K562 (cell line): ENCODE data around the gene ADAM10. TPM values are rescaled to one million over a fixed set of nuclear protein-coding genes. Genes with fewer than 3 reads are reported as not detected.

ENCODE experiments used
- ARID1B ChIP-seq: fragments of 450-650 bp; IDR thresholded peaks from 2 replicates; pipeline ENCODE4 v1.6.1; 2016; ENCODE audit warnings: antibody characterized with exemption, mild to moderate bottlenecking, inconsistent platforms
- BMI1 ChIP-seq: fragments of 150-350 bp; IDR thresholded peaks from 2 replicates; pipeline ENCODE4 v1.6.1; 2014; ENCODE audit warnings: low read length
- C11orf30 ChIP-seq: fragments of 450-650 bp; IDR thresholded peaks from 2 replicates; pipeline ENCODE4 v1.6.1; 2016; ENCODE audit warnings: low read depth, mild to moderate bottlenecking
- CEBPB ChIP-seq: fragments of 450-650 bp; IDR thresholded peaks from 2 replicates; pipeline ENCODE4 v1.6.1; 2016; ENCODE audit warnings: missing genetic modification characterization, missing compliant biosample characterization
- CHD4 ChIP-seq: fragments of 200-600 bp; sonication (generic); IDR thresholded peaks from 3 replicates; pipeline ENCODE4 v1.6.1; 2012; ENCODE audit warnings: low read depth, mild to moderate bottlenecking, mixed read lengths, low read length, inconsistent platforms; ENCODE audit not compliant: insufficient read depth, insufficient replicate concordance, poor library complexity, severe bottlenecking
- DACH1 ChIP-seq: fragments of 450-650 bp; IDR thresholded peaks from 2 replicates; pipeline ENCODE4 v1.6.1; 2018; ENCODE audit not compliant: partially characterized antibody
- FOS ChIP-seq: IDR thresholded peaks from 3 replicates; pipeline ENCODE4 v1.6.1; 2011; ENCODE audit not compliant: insufficient read length; ENCODE audit errors: extremely low read depth
- GATAD2B ChIP-seq: fragments of 450-650 bp; IDR thresholded peaks from 2 replicates; pipeline ENCODE4 v1.6.1; 2017; ENCODE audit warnings: mild to moderate bottlenecking, borderline replicate concordance
- HDAC1 ChIP-seq, 2 experiments: fragments of 450-650 bp; IDR thresholded peaks; 2 replicates each; pipeline ENCODE4 v1.6.1; 2016 to 2017; ENCODE audit warnings: inconsistent platforms in 1 of 2, mild to moderate bottlenecking in 1 of 2, moderate library complexity in 1 of 2
- HSF4 ChIP-seq: fragments of 250-450 bp; sonication (Bioruptor Pico); IDR thresholded peaks from 2 replicates; pipeline ENCODE4 v2.1.2; 2022; ENCODE audit warnings: mild to moderate bottlenecking, moderate library complexity, borderline replicate concordance
- MTA2 ChIP-seq: fragments of 450-650 bp; IDR thresholded peaks from 2 replicates; pipeline ENCODE4 v1.6.1; 2016; ENCODE audit warnings: low read depth
- NCOA4 ChIP-seq: fragments of 450-650 bp; IDR thresholded peaks from 2 replicates; pipeline ENCODE4 v1.6.1; 2018; ENCODE audit warnings: mild to moderate bottlenecking; ENCODE audit not compliant: partially characterized antibody
- SETDB1 ChIP-seq: IDR thresholded peaks from one replicate; pipeline ENCODE4 v1.6.1; 2012; ENCODE audit warnings: low read length, control low read depth, inconsistent platforms
- TAL1 ChIP-seq: fragments of 450-650 bp; IDR thresholded peaks from 2 replicates; pipeline ENCODE4 v1.6.1; 2016; ENCODE audit warnings: mild to moderate bottlenecking
- TCF3 ChIP-seq: sonication (generic); formaldehyde crosslinking; IDR thresholded peaks from 2 replicates; pipeline ENCODE4 v1.4.0; 2020; ENCODE audit warnings: mild to moderate bottlenecking, missing genetic modification reagents
- ZKSCAN1 ChIP-seq: fragments of 150-350 bp; IDR thresholded peaks from 2 replicates; pipeline ENCODE4 v1.6.1; 2016; ENCODE audit warnings: low read depth, low read length
- ZNF717 ChIP-seq: fragments of 250-450 bp; sonication (Bioruptor Pico); IDR thresholded peaks from 2 replicates; pipeline ENCODE4 v1.5.0; 2021
- polyA plus RNA-seq, 8 experiments: library from polyadenylated mRNA; depleted of rRNA in 4 of 8; stranded (reverse) in 5 of 8; unstranded in 3 of 8; fragments of >200 nt; fragmentation: Nextera tagmentation in 2 of 8; fragmentation: Illumina TruSeq in 1 of 8; extraction: Ambion mirVana in 2 of 8; extraction: Trizol in 1 of 8; gene quantifications; 2 replicates each; pipeline versions ENCODE4 v1.2.1 to v1.2.3, GENCODE V29; 2011 to 2014; ENCODE audit warnings: inconsistent platforms in 1 of 8, missing spikeins in 1 of 8
- total RNA-seq, 7 experiments: library from RNA; depleted of rRNA in 6 of 7; stranded (reverse); fragments of >200 nt in 6 of 7; fragmentation: Illumina TruSeq in 2 of 7; extraction: Trizol in 2 of 7; gene quantifications; 2 replicates each; pipeline versions ENCODE4 v1.2.1 to v1.2.3, GENCODE V29; 2011 to 2021; ENCODE audit warnings: low replicate concordance in 1 of 7
- TF ChIP-seq, protein P1 (sequence below): sonication (generic); formaldehyde crosslinking; IDR thresholded peaks from 2 replicates; pipeline ENCODE4 v1.8.0; 2022; ENCODE audit warnings: mild to moderate bottlenecking, missing genetic modification reagents
- TF ChIP-seq, protein P2 (sequence below): sonication (generic); formaldehyde crosslinking; IDR thresholded peaks from 2 replicates; pipeline ENCODE4 v1.8.0; 2022; ENCODE audit warnings: missing genetic modification reagents, mild to moderate bottlenecking, borderline replicate concordance
- TF ChIP-seq, protein P3 (sequence below): sonication (generic); formaldehyde crosslinking; IDR thresholded peaks from 2 replicates; pipeline ENCODE4 v1.8.1; 2022; ENCODE audit warnings: missing genetic modification reagents
- TF ChIP-seq, protein P4 (sequence below): fragments of 250-450 bp; sonication (Bioruptor Pico); IDR thresholded peaks from 2 replicates; pipeline ENCODE4 v1.8.0; 2021; ENCODE audit warnings: borderline replicate concordance, mild to moderate bottlenecking, moderate library complexity; ENCODE audit not compliant: poor library complexity, severe bottlenecking
- TF ChIP-seq, protein P5 (sequence below): fragments of 250-450 bp; sonication (Bioruptor Pico); IDR thresholded peaks from 2 replicates; pipeline ENCODE4 v1.5.1; 2021; ENCODE audit warnings: mild to moderate bottlenecking
- TF ChIP-seq, protein P6 (sequence below): fragments of 250-450 bp; sonication (Bioruptor Pico); IDR thresholded peaks from 2 replicates; pipeline ENCODE4 v1.5.0; 2020; ENCODE audit warnings: mild to moderate bottlenecking, borderline replicate concordance

Gene ADAM10
- total and polyA plus RNA-seq, 9 of the 15 experiments (the other 6 are each of a cell fraction or from before 2014, with no cell fraction given), result 11.9 to 152 (median 57.3) TPM

DNA sequence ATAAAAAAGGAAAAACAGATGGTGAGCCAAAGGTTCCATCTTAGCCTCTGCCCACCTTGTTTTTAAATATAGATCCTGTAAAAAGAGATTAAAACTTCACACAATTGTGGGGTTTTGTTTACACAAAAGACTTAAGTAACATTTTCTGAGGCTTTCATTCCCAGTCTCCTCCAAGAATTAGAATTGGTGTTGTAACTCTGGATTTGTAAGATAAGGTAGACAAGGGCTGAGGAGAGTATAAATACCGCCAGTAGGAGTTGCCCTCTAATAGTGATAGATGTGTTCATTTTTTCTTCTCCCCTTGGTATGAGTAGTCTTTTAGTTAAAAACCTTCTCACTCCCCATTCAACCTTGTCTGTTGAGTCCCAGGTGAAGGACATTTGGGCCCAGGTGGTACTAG is 30.0 kb upstream of the ADAM10 start (continued):
- TF ChIP-seq HDAC1 (IDR thresholded peaks at IDR 0.05) (no peak), FOS (no peak), CEBPB (tag) (peak; percentile 69), ZNF717 (CRISPR knock-in tag) (no peak), BMI1 (no peak), TAL1 (peak; percentile 29; the same call in 1 of the 2 replicates), TCF3 (CRISPR knock-in tag) (peak; percentile 27; the same call in 1 of the 2 replicates), MTA2 (no peak), C11orf30 (no peak), CHD4 (no peak), NCOA4 (no peak), ZKSCAN1 (no peak), HSF4 (CRISPR knock-in tag) (no peak), DACH1 (peak; percentile 13), GATAD2B (peak; percentile 51; the same call in 1 of the 2 replicates), ARID1B (peak; percentile 52), SETDB1 (no peak)
- TF ChIP-seq, protein P1, sequence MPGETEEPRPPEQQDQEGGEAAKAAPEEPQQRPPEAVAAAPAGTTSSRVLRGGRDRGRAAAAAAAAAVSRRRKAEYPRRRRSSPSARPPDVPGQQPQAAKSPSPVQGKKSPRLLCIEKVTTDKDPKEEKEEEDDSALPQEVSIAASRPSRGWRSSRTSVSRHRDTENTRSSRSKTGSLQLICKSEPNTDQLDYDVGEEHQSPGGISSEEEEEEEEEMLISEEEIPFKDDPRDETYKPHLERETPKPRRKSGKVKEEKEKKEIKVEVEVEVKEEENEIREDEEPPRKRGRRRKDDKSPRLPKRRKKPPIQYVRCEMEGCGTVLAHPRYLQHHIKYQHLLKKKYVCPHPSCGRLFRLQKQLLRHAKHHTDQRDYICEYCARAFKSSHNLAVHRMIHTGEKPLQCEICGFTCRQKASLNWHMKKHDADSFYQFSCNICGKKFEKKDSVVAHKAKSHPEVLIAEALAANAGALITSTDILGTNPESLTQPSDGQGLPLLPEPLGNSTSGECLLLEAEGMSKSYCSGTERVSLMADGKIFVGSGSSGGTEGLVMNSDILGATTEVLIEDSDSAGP (CRISPR knock-in tag), result no peak
- TF ChIP-seq, protein P2, sequence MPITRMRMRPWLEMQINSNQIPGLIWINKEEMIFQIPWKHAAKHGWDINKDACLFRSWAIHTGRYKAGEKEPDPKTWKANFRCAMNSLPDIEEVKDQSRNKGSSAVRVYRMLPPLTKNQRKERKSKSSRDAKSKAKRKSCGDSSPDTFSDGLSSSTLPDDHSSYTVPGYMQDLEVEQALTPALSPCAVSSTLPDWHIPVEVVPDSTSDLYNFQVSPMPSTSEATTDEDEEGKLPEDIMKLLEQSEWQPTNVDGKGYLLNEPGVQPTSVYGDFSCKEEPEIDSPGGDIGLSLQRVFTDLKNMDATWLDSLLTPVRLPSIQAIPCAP (CRISPR knock-in tag), result no peak
- TF ChIP-seq, protein P3, sequence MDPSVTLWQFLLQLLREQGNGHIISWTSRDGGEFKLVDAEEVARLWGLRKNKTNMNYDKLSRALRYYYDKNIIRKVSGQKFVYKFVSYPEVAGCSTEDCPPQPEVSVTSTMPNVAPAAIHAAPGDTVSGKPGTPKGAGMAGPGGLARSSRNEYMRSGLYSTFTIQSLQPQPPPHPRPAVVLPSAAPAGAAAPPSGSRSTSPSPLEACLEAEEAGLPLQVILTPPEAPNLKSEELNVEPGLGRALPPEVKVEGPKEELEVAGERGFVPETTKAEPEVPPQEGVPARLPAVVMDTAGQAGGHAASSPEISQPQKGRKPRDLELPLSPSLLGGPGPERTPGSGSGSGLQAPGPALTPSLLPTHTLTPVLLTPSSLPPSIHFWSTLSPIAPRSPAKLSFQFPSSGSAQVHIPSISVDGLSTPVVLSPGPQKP (CRISPR knock-in tag), result no peak
- TF ChIP-seq, protein P4, sequence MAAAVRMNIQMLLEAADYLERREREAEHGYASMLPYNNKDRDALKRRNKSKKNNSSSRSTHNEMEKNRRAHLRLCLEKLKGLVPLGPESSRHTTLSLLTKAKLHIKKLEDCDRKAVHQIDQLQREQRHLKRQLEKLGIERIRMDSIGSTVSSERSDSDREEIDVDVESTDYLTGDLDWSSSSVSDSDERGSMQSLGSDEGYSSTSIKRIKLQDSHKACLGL (CRISPR knock-in tag), result no peak
- TF ChIP-seq, protein P5, sequence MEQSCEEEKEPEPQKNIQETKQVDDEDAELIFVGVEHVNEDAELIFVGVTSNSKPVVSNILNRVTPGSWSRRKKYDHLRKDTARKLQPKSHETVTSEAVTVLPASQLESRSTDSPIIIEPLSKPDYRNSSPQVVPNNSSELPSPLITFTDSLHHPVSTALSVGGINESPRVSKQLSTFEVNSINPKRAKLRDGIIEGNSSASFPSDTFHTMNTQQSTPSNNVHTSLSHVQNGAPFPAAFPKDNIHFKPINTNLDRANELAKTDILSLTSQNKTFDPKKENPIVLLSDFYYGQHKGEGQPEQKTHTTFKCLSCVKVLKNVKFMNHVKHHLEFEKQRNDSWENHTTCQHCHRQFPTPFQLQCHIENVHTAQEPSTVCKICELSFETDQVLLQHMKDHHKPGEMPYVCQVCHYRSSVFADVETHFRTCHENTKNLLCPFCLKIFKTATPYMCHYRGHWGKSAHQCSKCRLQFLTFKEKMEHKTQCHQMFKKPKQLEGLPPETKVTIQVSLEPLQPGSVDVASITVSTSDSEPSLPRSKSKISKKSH (CRISPR knock-in tag), result no peak
- TF ChIP-seq, protein P6, sequence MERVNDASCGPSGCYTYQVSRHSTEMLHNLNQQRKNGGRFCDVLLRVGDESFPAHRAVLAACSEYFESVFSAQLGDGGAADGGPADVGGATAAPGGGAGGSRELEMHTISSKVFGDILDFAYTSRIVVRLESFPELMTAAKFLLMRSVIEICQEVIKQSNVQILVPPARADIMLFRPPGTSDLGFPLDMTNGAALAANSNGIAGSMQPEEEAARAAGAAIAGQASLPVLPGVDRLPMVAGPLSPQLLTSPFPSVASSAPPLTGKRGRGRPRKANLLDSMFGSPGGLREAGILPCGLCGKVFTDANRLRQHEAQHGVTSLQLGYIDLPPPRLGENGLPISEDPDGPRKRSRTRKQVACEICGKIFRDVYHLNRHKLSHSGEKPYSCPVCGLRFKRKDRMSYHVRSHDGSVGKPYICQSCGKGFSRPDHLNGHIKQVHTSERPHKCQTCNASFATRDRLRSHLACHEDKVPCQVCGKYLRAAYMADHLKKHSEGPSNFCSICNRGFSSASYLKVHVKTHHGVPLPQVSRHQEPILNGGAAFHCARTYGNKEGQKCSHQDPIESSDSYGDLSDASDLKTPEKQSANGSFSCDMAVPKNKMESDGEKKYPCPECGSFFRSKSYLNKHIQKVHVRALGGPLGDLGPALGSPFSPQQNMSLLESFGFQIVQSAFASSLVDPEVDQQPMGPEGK (CRISPR knock-in tag), result no peak
